Measurements from ENCODE around the gene TTYH1. TPM values are rescaled to one million over a fixed set of nuclear protein-coding genes. Genes with fewer than 3 reads are reported as not detected.
"Not testable (repeated sequence)": the region's sequence is repeated elsewhere in the genome, so short reads cannot be mapped to it uniquely, and the experiment has no call there.

The TTYH1 gene
- polyA plus RNA-seq (ENCODE audit: insufficient read length in 4 of 4): 10 to 100 TPM in 1 of 4 donors, 1 to 10 TPM in 3; 2.1 to 12.1 (median 8.7) TPM

DNA sequence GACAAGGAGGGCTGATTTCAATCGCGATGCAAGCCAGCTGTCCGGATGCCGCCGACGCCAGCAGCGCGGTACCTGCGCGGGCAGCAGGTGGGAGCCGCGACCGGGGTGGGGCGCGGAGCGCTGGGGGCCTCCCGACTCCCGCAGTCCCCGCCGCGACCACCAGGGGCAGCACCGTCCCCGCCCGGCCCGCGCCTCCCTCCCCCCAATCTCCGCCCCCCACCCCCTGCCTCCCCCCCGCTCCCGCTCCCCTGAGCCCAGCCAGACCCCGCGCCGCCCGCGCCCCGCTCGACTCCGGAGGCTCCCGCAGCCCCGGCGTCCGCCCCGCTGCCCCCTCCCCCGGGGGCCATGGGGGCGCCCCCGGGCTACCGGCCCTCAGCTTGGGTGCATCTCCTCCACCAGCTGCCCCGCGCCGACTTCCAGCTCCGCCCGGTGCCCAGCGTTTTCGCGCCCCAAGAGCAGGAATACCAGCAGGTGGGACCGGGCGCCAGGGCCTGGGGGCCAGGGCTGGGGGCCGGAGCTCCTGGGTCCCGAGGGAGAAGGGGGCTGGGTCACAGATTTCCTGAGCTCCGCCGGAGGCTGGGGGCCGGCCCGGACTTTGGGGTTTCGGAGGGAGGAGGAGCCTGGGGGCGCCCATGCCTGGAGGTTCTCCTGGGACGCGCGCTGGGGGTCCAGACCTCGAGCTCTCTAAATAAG, at the start of gene TTYH1:
TSS of gene TTYH1 (plus strand) at position 257 of the 693 bp plus-strand sequence. CDS start at position 346, 89 bp downstream.
- DNase-seq (ENCODE audit: low read depth in 4 of 4, low spot score in 3 of 4): no peak

DNA sequence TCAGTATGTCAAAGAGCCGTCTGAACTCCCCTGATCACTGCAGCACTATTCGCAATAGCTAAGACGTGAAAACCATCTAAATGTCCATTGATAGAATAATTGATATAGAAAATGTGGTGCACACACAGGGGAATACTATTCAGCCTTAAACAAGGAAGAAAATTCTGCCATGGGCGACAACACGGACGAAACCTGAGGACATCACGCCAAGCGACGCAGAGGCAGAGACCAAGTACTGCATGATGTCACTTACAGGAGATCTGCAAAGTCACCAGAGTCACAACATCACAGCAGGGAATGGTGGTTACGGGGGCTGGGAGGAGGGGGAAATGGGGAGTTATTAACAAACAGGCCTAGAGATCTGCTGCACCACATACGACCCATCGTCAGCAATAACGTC, 49.5 kb upstream of the TTYH1 start:
- not testable (repeated sequence) for DNase-seq (ENCODE audit: low read depth in 4 of 4, low spot score in 3 of 4)

DNA sequence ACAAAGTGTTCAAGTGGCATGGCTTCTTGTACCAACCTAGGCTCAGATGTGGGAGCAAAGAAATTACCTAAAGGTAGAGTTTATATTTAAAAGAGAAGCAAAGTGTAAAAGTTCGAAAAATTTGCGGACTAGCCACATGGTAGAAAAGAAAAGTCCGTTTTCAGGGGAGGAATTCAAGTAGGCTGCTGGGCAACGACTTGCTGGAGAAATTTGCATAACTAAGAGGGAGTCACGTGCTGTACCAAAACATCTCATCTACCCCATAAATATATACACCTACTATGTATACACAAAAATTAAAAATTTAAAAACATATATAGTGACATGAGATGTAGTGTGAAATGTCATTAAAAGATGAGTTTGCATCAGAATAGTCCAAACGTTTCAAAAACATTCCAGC, 48.5 kb upstream of the TTYH1 start:
- no peak for DNase-seq (ENCODE audit: low read depth in 4 of 4, low spot score in 3 of 4)

DNA sequence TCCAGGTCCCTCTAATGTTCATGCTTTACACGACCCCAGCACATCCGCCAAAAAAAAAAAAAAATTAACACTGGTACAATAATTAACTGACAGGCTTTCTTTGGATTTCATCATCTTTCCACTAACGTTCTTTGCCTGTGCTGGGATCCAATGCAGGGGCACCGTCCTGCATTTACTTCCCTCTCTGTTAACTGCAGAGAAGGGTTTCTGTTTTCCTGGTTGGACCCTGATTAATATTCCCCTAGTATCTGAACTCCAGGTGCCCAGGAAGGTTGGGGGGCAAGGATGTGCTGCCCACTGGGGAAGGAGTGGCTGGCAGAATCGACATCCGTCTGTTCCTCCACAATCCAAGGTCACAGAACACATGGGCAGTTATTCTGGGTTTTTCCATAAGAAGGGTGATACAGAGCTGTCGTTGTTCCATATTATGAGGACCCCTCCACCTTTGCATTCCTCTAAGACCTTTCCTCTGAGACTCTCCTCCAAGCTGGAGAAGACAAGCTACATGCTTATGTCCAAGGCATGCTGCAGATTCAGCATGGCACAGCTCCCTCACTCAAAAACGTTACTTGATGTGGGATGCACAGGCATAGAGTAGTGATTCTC, 46.1 kb upstream of the TTYH1 start:
- no peak for DNase-seq (ENCODE audit: low read depth in 4 of 4, low spot score in 3 of 4)

DNA sequence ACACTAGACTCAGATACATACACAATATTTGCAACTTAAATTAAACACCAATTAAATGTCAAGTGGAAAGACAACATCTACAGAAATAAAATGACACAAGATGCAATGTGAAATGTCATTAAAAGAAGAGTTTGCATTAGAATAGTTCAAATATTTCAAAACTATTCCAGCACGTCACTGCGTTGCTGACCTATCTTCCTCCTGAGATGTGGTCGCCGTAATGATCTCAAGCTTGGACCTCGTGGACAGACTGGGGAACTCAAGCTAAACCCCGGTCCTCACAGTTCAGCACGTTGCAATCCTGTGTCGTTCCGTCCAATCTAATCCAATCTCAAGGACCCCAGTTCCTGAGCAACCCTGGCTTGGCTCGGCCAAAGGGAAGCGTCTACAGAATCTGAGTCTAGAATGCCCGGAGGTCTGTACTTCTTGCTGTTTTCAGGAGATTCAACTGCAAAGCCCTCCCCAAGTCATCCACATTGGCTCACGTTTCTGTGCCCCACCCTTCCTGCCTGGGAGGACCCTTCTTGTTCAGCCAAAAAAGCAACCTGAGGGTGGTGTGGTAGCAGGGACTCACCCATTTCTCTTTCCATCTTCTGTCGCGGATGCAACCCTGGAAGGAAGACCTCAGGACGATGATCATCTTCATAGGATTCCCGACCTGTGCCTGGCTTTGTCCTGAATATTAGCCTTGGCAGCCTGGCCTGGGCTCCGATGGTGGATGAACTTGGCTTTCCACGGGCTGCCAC, 45.4 kb upstream of the TTYH1 start:
- DNase-seq (ENCODE audit: low read depth in 4 of 4, low spot score in 3 of 4): not testable (repeated sequence)

DNA sequence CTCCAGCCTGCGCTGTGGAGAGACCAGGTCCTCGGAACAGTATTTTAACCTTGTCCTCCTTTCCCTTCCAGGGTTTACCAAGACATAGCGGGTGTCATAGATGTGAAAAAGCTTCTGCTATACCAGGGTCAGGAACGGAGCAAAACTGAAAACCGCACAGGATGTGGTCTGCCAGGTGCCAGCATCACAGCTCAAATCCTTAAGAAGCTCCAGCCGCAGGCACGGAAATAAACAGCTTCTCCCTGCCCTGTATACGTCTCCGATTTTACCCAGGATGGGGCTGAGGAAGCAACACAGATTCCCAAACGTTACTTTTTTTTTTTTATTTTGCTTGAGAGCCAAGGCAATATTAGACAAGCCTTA, 44.8 kb upstream of the TTYH1 start:
- DNase-seq (ENCODE audit: low read depth in 4 of 4, low spot score in 3 of 4): not testable (repeated sequence)

DNA sequence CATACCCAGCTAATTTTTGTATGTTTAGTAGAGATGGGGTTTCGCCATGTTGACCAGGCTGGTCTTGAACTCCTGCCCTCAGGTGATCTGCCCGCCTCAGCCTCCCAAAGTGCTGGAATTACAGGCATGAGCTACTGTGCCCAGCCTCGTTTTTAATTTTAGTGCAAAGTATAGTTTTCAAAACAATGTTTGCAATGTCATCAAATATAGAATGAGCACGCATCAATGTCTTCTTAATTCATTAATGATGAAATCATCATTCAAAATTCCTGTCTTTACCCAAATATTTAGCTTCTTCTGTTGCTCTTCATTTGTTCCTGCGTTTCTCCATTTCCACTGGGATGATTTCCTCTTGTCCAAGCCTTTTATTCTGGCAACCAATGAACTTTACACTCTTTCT, 43.8 kb upstream of the TTYH1 start:
- not testable (repeated sequence) for DNase-seq (ENCODE audit: low read depth in 4 of 4, low spot score in 3 of 4)

DNA sequence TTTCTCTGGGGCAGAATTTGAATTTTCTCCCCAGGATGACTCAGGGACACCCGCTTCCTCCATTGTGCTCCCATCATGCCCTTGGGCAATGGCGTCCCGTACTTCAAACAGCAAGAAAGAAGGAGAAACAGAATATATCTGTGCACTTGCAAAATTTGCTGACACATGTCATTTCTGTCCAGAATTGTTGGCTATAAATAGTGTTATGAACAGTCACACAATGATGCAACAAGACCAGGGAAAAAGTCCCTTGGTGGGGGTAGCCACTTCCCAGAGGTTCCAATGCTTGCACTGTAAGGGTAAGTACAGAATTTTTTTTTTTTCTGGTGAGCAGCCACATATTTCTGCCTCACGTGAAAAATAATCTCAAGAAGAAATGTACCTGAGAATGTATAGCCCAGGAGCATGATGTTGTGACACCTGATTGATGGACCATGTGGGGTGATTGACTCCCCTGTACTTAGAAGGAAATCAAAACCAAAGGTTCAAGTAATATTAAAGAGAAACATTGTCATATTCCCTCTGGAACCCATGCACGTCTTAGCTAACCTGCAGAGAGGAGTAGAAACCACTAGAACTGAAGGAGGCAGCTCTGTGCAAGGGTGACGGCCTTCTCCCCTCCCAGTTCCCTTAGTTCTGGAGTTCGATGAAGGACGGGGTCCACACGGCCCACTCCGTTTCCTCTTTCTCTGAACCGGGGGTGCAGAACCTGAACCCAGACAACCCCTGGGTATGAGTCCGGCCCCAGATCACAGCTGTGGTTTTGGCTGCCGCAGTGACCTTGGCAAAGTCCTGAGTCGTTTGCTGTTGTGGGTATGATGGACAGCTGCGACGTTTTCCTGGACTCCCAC, 41.3 kb upstream of the TTYH1 start:
- DNase-seq (ENCODE audit: low read depth in 4 of 4, low spot score in 3 of 4): no peak

DNA sequence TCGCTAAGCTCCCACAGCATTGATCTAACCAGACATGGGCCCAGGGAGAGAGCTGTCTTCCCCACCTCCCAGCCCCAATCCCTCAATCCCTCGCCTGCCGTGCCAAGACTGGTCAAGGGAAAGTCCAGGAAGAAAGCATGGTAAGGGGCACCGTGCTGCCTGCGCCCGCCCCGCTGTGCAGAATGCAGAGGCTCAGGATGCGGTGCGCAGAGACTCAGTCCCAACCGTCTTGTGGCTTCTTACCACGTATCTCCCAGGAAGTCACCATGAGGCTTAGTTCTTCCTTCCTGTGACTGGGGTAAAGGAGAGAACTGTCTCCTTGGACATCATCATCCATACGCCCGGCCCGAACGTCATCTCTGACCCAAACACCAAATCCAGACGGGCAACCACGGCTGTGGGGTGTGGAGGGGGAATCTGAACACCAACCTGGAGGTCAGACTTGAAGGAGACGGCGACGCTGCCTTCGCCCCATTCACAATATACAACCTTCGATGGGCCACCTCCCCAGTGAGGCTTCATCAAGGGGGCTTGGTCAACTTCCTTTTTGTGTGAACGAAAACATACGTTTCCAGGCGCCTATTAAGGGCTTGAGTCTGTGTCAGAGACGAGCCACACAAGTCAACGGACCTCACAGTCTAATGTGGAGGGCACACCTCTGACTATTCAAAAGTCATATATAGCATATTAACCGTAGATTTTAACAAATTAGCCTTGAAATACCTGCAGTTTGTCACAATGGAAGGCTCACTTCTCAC, 39.9 kb upstream of the TTYH1 start:
- not testable (repeated sequence) for DNase-seq (ENCODE audit: low read depth in 4 of 4, low spot score in 3 of 4)

DNA sequence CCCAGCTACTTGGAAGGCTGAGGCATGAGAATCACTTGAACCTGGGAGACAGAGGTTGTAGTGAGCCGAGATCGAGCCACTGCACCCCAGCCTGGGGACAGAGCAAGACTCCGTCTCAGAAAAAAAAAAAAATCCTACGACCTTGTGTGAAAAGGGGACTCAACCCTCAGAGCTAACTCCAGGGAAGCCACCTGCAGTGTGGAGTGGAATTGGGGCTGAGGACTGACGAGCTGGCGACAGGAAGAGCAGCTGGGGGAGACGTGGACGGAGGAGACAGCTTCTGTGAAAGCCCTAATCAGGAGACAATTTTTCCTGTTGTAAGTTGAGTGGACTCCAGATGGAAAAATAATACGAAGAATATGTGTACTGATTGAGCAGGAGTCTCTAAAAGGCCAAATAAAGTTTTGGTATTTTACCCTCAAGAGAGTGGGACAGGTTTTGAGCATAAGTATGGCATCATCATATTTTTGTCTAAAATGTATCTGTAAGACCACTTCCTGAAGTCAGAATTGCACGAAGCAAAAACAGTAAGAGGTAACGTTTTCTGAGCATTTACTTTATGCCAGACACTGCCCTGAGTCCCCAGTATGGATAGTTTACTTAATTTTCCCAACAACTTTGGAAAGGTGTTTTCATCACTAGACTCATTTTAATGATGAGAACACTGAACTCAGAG, 38.5 kb upstream of the TTYH1 start:
- DNase-seq (ENCODE audit: low read depth in 4 of 4, low spot score in 3 of 4): no peak

DNA sequence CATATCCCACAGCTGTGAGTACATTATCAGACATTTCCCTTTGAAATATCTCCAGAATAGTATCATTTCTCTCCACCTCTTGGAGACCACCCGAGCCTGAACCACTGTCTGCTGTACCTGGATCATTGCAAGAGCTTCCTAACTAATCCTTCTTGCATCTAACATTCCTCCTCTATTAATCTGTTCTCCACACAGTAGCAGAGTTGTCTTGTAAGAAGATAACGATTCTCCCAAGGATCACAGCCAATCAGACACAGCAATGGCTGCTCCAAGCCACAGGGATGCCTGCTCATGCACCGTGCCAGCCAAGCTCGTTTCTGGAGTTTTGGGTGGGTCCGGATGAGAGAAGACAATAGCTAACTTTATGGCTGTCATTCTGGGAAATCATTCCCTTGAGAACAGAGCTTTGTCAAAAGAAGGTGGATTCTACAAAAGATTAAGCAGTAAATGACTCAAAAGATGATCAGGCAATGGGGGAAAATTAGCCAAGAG, 36.0 kb upstream of the TTYH1 start:
- DNase-seq (ENCODE audit: low read depth in 4 of 4, low spot score in 3 of 4): no peak

DNA sequence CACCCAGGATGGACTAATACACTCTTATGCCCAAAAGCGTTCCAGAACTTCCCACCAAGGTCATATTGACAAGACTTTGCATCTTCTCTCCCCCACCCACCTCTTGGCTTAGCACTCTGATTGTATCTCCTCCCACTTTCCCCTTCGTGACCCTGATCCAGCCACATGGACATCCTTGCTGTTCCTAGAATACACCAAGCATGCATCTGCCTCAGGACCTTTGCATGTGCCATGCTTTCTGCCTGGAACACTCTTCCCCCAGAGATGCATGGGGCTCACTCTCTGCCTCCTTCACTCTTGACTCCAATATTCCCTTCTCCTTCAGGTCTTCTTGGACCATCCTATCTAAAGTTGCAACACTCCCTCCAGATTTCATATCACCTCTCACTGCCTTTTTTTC, 34.4 kb upstream of the TTYH1 start:
- no peak for DNase-seq (ENCODE audit: low read depth in 4 of 4, low spot score in 3 of 4)

DNA sequence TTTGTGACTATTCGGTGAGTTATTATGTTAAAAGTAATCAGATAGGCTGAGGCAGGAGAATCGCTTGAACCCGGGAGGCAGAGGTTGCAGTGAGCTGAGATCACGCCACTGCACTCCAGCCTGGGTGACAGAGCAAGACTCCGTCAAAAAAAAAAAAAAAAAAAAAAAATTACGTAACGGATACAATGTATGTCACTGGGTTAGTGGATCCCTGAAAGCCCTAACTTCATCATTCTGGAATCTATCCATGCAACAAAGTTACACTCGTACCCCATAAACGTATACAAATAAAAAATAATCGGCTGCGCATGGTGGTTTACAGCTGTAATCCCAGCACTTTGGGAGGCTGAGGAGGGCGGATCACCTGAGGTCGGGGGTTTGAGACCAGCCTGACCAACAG, 33.2 kb upstream of the TTYH1 start:
- DNase-seq (ENCODE audit: low read depth in 4 of 4, low spot score in 3 of 4): not testable (repeated sequence)

DNA sequence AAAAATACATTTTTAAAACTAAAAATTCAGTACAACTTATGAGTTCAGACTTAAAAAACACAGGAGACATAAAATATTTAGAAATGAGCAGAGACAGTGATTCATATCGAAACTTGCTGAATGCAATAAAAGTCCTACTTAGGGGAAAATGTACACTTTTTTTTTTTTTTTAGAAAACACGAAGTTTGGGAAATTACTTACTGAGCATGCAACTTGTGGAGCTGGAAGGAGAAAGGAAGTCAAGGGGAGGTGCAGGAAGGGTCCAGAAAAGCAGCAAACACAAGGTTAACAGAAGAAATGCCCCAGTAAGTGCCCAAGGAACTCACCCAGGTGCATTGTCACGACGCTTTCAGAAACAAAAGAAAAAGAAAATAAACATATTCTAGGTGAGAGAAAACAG, 31.9 kb upstream of the TTYH1 start:
- no peak for DNase-seq (ENCODE audit: low read depth in 4 of 4, low spot score in 3 of 4)

DNA sequence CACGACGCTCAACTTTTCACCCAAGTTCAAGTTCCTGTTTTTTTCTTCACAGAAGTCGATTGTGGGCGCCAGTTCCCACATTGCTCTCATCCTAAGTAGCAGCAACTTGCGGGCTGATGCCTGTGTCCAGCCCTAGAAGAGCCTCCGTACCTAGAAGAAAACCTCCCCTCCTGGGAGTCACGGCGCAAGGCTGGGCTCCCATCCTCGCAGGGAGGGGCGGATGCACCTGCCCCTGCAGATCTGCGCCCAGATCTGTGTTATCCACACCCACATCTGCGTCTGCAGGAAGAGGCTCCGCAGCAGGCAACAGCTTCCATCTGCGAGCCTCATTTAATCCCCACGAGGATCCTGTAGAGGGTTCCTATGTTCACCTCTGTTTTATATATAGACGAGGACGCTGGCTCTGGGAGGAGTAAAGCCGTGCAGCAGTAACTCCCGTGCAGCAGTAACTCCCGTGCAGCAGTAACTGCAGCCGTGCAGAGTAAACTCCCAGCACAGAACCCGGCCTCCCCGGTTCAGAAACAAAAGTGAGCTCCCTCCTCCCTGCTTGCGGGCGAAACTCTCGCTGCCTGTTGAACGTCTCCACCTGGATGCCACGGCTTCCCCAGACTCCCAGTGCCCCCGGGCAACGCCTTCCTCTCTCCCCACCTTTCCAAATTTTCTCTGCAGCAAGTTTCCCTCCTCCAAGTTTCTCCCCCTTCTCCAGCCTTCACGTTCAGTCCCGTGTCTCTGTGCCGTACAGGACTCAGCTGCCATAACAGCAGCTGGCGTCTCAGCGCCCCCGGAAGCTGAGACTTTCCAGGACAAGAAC, 27.1 kb upstream of the TTYH1 start:
- DNase-seq (ENCODE audit: low read depth in 4 of 4, low spot score in 3 of 4): no peak

DNA sequence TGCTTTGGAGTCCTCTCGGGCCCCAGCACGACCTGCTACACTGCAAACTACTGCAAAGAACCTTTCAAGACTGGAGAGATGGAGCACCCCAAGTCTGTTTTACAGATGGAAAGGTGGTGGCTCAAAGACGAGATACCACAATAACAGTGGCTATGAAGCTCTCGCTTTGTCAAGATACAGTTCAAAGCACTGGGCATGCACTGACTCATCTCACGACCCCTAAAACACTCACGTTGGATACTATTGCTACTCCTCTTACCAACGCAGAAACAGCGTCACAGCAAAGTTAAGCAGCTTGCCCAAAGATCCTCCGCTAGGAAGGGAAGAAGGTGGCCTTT, 26.5 kb upstream of the TTYH1 start:
- DNase-seq (ENCODE audit: low read depth in 4 of 4, low spot score in 3 of 4): no peak

DNA sequence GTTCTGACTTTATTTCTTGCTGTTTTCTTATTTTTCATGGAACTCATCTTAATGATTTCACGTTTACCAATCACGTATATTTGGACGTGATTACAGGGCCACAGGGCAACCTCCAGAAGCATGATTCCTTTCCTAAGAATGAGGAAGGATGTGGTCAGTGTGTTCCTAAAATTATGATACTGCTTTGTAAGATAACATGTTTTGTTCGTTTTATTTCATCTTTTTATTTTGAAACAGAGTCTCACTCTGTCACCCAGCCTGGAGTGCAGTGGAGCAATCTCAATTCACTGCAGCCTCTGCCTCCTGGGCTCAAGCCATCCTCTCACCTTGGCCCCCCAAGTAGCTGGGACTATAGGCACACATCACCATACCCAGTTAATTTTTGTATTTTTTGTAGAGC, 25.7 kb upstream of the TTYH1 start:
- DNase-seq (ENCODE audit: low read depth in 4 of 4, low spot score in 3 of 4): no peak

DNA sequence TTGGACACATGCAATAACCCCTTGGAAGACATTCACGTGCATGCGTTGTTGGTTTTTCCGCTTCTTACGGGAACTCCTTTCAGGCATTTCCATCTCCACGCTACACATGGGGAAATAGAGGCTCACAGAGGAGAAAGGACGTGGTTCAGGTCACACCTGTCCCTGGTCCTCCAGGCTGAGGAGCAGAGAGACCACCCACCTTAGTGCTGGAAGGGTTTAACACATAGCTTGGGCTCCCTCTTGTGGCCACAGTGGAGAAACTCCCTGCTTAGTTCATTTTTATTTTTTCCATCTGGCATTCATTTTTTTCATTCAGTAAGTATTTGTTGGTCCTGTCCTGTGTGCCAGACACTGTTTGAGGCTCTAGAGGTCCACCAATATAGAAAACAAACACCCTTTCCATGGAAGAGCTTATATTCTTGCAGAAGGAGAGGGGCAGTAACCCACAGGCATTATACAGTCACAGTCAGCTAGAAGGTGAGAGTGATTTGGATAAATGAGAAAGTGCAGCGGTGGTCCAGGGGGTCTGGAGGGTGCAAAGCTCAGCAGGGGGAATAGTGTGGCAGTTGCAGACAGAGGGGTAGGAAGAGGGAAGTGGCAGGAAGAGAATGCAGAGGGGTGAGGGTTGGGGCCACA, 24.2 kb upstream of the TTYH1 start:
- DNase-seq (ENCODE audit: low read depth in 4 of 4, low spot score in 3 of 4): peak in 3 of 4 donors; percentile 31 to 54 (median 36)

Measured in left renal pelvis (tissue), 4 donors.